ENCODE data around the gene ZNF576. TPM values are rescaled to one million over a fixed set of nuclear protein-coding genes. Genes with fewer than 3 reads are reported as not detected.

The ZNF576 gene
- total RNA-seq, 1 donor from 2014 or later, result 14.8 TPM

GRCh38 chr19:43562226-43562697, 34.1 kb upstream of the ZNF576 start:
- DNase-seq (ENCODE audit: low spot score), result no peak
- H3K27me3 Mint-ChIP-seq (ENCODE audit: low read depth), result no peaks in the 10 kb centered on the region
- no peaks in the 10 kb centered on the region for H3K9me3 Mint-ChIP-seq
- H3K4me3 Mint-ChIP-seq (ENCODE audit: low read depth), result peak overlapping the region; percentile 0
- peaks cover 32% of the 10 kb centered on the region for H3K4me1 Mint-ChIP-seq (ENCODE audit: low read depth)
- H3K27ac Mint-ChIP-seq, result peak overlapping the region; percentile 66
- intact Hi-C loops (cut with micrococcal nuclease), result no loop called here
- peaks cover 39% of the 10 kb centered on the region for H3K36me3 Mint-ChIP-seq (ENCODE audit: low read depth)

GRCh38 chr19:43562698-43563241, 33.6 kb upstream of the ZNF576 start:
- peaks cover 34% of the 10 kb centered on the region for H3K36me3 Mint-ChIP-seq (ENCODE audit: low read depth)
- peak overlapping the region; percentile 66 for H3K27ac Mint-ChIP-seq
- peaks cover 32% of the 10 kb centered on the region for H3K4me1 Mint-ChIP-seq (ENCODE audit: low read depth)
- no peaks in the 10 kb centered on the region for H3K27me3 Mint-ChIP-seq (ENCODE audit: low read depth)
- DNase-seq (ENCODE audit: low spot score), result peak; percentile 62
- no peaks in the 10 kb centered on the region for H3K9me3 Mint-ChIP-seq
- intact Hi-C loops (cut with micrococcal nuclease), result no loop called here
- no peak overlapping the region for H3K4me3 Mint-ChIP-seq (ENCODE audit: low read depth)

- DNase-seq (ENCODE audit: low spot score), result no peak
- Mint-ChIP-seq H3K4me3 (ENCODE audit: low read depth) (no peak overlapping the region), H3K9me3 (no peaks in the 10 kb centered on the region), H3K27ac (peak overlapping the region; percentile 66), H3K4me1 (ENCODE audit: low read depth) (peaks cover 32% of the 10 kb centered on the region), H3K27me3 (ENCODE audit: low read depth) (no peaks in the 10 kb centered on the region), H3K36me3 (ENCODE audit: low read depth) (peaks cover 33% of the 10 kb centered on the region)
- intact Hi-C loops (cut with micrococcal nuclease), result no loop called here
These were observed 32.5 kb upstream of the ZNF576 start for GRCh38 chr19:43563816-43564457.

- intact Hi-C loops (cut with micrococcal nuclease), result no loop called here
- Mint-ChIP-seq H3K9me3 (no peaks in the 10 kb centered on the region), H3K4me1 (ENCODE audit: low read depth) (peaks cover 32% of the 10 kb centered on the region), H3K36me3 (ENCODE audit: low read depth) (peaks cover 29% of the 10 kb centered on the region), H3K4me3 (ENCODE audit: low read depth) (no peak overlapping the region), H3K27me3 (ENCODE audit: low read depth) (no peaks in the 10 kb centered on the region), H3K27ac (no peak overlapping the region)
- no peak for DNase-seq (ENCODE audit: low spot score)
These were observed 31.6 kb upstream of the ZNF576 start for GRCh38 chr19:43564800-43565199.

- Mint-ChIP-seq H3K27me3 (ENCODE audit: low read depth) (no peaks in the 10 kb centered on the region), H3K4me3 (ENCODE audit: low read depth) (no peak overlapping the region), H3K27ac (no peak overlapping the region), H3K4me1 (ENCODE audit: low read depth) (peaks cover 9% of the 10 kb centered on the region), H3K36me3 (ENCODE audit: low read depth) (peaks cover 4% of the 10 kb centered on the region), H3K9me3 (no peaks in the 10 kb centered on the region)
- DNase-seq (ENCODE audit: low spot score), result no peak
- intact Hi-C loops (cut with micrococcal nuclease), result no loop called here
These were observed 26.7 kb upstream of the ZNF576 start for GRCh38 chr19:43569657-43570056.

- DNase-seq (ENCODE audit: low spot score), result no peak
- Mint-ChIP-seq H3K27me3 (ENCODE audit: low read depth) (no peaks in the 10 kb centered on the region), H3K9me3 (no peaks in the 10 kb centered on the region), H3K4me3 (ENCODE audit: low read depth) (no peak overlapping the region), H3K27ac (no peak overlapping the region), H3K4me1 (ENCODE audit: low read depth) (peaks cover 11% of the 10 kb centered on the region), H3K36me3 (ENCODE audit: low read depth) (peaks cover 7% of the 10 kb centered on the region)
- intact Hi-C loops (cut with micrococcal nuclease), result no loop called here
These were observed 26.1 kb upstream of the ZNF576 start for GRCh38 chr19:43570174-43570791.

GRCh38 chr19:43572171-43572588, 24.2 kb upstream of the ZNF576 start:
- Mint-ChIP-seq H3K4me3 (ENCODE audit: low read depth) (no peak overlapping the region), H3K36me3 (ENCODE audit: low read depth) (peaks cover 5% of the 10 kb centered on the region), H3K9me3 (no peaks in the 10 kb centered on the region), H3K4me1 (ENCODE audit: low read depth) (peaks cover 18% of the 10 kb centered on the region), H3K27ac (peak overlapping the region; percentile 18), H3K27me3 (ENCODE audit: low read depth) (no peaks in the 10 kb centered on the region)
- DNase-seq (ENCODE audit: low spot score), result no peak
- intact Hi-C loops (cut with micrococcal nuclease), result no loop called here

- DNase-seq (ENCODE audit: low spot score), result no peak
- Mint-ChIP-seq H3K9me3 (no peaks in the 10 kb centered on the region), H3K4me3 (ENCODE audit: low read depth) (peak overlapping the region; percentile 97), H3K4me1 (ENCODE audit: low read depth) (peaks cover 23% of the 10 kb centered on the region), H3K27me3 (ENCODE audit: low read depth) (no peaks in the 10 kb centered on the region), H3K27ac (peak overlapping the region; percentile 90), H3K36me3 (ENCODE audit: low read depth) (peaks cover 5% of the 10 kb centered on the region)
- intact Hi-C loops (cut with micrococcal nuclease), result loop anchor here (1.0 to 5.0 kb wide), 3 partner anchors 22 to 112 kb away; partner anchors contain the start of genes IRGQ, ZNF428 and ZNF576
These were observed 21.8 kb upstream of the ZNF576 start for GRCh38 chr19:43574424-43575155.

GRCh38 chr19:43575156-43575950, 21.0 kb upstream of the ZNF576 start, which contains the start of the genes PINLYP and XRCC1:
TSS of gene PINLYP (plus strand) at chr19:43575801. CDS start at chr19:43577192, 1,391 bp downstream.
TSS of gene XRCC1 (minus strand) at chr19:43575527. CDS start at chr19:43575458, 69 bp downstream.
- H3K27me3 Mint-ChIP-seq (ENCODE audit: low read depth), result no peaks in the 10 kb centered on the region
- peak within 1 kb of the TSS; percentile 90 for H3K27ac Mint-ChIP-seq
- intact Hi-C loops (cut with micrococcal nuclease), result loop anchor here (1.0 to 5.0 kb wide), 3 partner anchors 21 to 113 kb away; partner anchors contain the start of genes IRGQ, ZNF428 and ZNF576
- peaks cover 5% of the 10 kb centered on the region for H3K36me3 Mint-ChIP-seq (ENCODE audit: low read depth)
- H3K4me3 Mint-ChIP-seq (ENCODE audit: low read depth), result peak within 1 kb of the TSS; percentile 97
- peaks cover 28% of the 10 kb centered on the region for H3K4me1 Mint-ChIP-seq (ENCODE audit: low read depth)
- H3K9me3 Mint-ChIP-seq, result no peaks in the 10 kb centered on the region
- DNase-seq (ENCODE audit: low spot score), result peak; percentile 95

GRCh38 chr19:43575955-43576878, 20.2 kb upstream of the ZNF576 start:
- intact Hi-C loops (cut with micrococcal nuclease), result loop anchor here (1.0 to 5.0 kb wide), 3 partner anchors 20 to 114 kb away; partner anchors contain the start of genes IRGQ, ZNF428 and ZNF576
- Mint-ChIP-seq H3K9me3 (no peaks in the 10 kb centered on the region), H3K27me3 (ENCODE audit: low read depth) (no peaks in the 10 kb centered on the region), H3K36me3 (ENCODE audit: low read depth) (peaks cover 5% of the 10 kb centered on the region), H3K4me3 (ENCODE audit: low read depth) (peak overlapping the region; percentile 59), H3K27ac (peak overlapping the region; percentile 53), H3K4me1 (ENCODE audit: low read depth) (peaks cover 25% of the 10 kb centered on the region)
- DNase-seq (ENCODE audit: low spot score), result no peak

GRCh38 chr19:43578787-43579186, 17.6 kb upstream of the ZNF576 start:
- Mint-ChIP-seq H3K27me3 (ENCODE audit: low read depth) (no peaks in the 10 kb centered on the region), H3K4me1 (ENCODE audit: low read depth) (peaks cover 31% of the 10 kb centered on the region), H3K9me3 (no peaks in the 10 kb centered on the region), H3K27ac (peak overlapping the region; percentile 67), H3K36me3 (ENCODE audit: low read depth) (peaks cover 5% of the 10 kb centered on the region), H3K4me3 (ENCODE audit: low read depth) (peak overlapping the region; percentile 86)
- DNase-seq (ENCODE audit: low spot score), result no peak
- intact Hi-C loops (cut with micrococcal nuclease), result loop anchor here (5.0 kb wide), 1 partner anchor 116 kb away; no protein-coding TSS in a partner anchor
